Measurements from ENCODE around the gene XAGE2.
"Not testable (repeated sequence)": the region's sequence is repeated elsewhere in the genome, so short reads cannot be mapped to it uniquely, and the experiment has no call there.

Gene XAGE2

GRCh38 chrX:52368368-52369055, at the start of gene XAGE2:
XAGE2 (plus strand) TSS chrX:52369021; CDS start chrX:52370015, 994 bp downstream.
- no peak for DNase-seq

GRCh38 chrX:52337410-52337809, 31.4 kb upstream of the XAGE2 start:
- no peak for DNase-seq

- DNase-seq: no peak
Observed at GRCh38 chrX:52341493-52341892, 27.3 kb upstream of the XAGE2 start.

GRCh38 chrX:52343131-52343530, 25.7 kb upstream of the XAGE2 start:
- DNase-seq: not testable (repeated sequence)

GRCh38 chrX:52345402-52345801, 23.4 kb upstream of the XAGE2 start:
- DNase-seq: not testable (repeated sequence)

- DNase-seq: no peak
Observed at GRCh38 chrX:52346174-52347165, 22.4 kb upstream of the XAGE2 start.

GRCh38 chrX:52349681-52350080, 19.1 kb upstream of the XAGE2 start:
- DNase-seq: no peak

GRCh38 chrX:52352551-52352950, 16.3 kb upstream of the XAGE2 start:
- DNase-seq: no peak

GRCh38 chrX:52353838-52354237, 15.0 kb upstream of the XAGE2 start:
- no peak for DNase-seq

GRCh38 chrX:52355108-52355507, 13.7 kb upstream of the XAGE2 start:
- no peak for DNase-seq

- DNase-seq: no peak
Observed at GRCh38 chrX:52359614-52360232, 9.1 kb upstream of the XAGE2 start.

GRCh38 chrX:52361941-52362340, 6.9 kb upstream of the XAGE2 start:
- no peak for DNase-seq

GRCh38 chrX:52363247-52363883, 5.5 kb upstream of the XAGE2 start:
- no peak for DNase-seq

- DNase-seq: no peak
Observed at GRCh38 chrX:52378870-52379269, 10.0 kb downstream of the XAGE2 start.

- DNase-seq: no peak
Observed at GRCh38 chrX:52380993-52381392, 12.2 kb downstream of the XAGE2 start.

- DNase-seq: no peak
Observed at GRCh38 chrX:52410439-52411394, 41.9 kb downstream of the XAGE2 start.

GRCh38 chrX:52415304-52415703, 46.5 kb downstream of the XAGE2 start:
- no peak for DNase-seq

GRCh38 chrX:52416816-52417215, 48.0 kb downstream of the XAGE2 start:
- no peak for DNase-seq

- DNase-seq: no peak
Observed at GRCh38 chrX:52420824-52421443, 52.1 kb downstream of the XAGE2 start.

- DNase-seq: no peak
Observed at GRCh38 chrX:52422884-52423283, 54.1 kb downstream of the XAGE2 start.

- no peak for DNase-seq
Observed at GRCh38 chrX:52424656-52425055, 55.8 kb downstream of the XAGE2 start.
